HG03460 (cell line): Measurements from ENCODE around the gene POLR2M.

ENCODE experiments used
- ATAC-seq: cut with Tn5 transposase; IDR thresholded peaks from one replicate; pipeline ENCODE4 v1.9.1; 2021; ENCODE audit not compliant: unreplicated experiment

The POLR2M gene

GRCh38 chr15:57706405-57707209 is at the start of gene POLR2M:
Gene POLR2M (plus strand): TSS chr15:57706714. CDS start chr15:57706843, 129 bp downstream.
- peak; percentile 95 for ATAC-seq

- ATAC-seq: no peak
These were observed 48.9 kb upstream of the POLR2M start for GRCh38 chr15:57657619-57658018.

GRCh38 chr15:57662091-57662744 is 44.3 kb upstream of the POLR2M start:
- no peak for ATAC-seq

GRCh38 chr15:57662802-57663201 is 43.7 kb upstream of the POLR2M start:
- no peak for ATAC-seq

GRCh38 chr15:57663262-57663661 is 43.3 kb upstream of the POLR2M start:
- ATAC-seq: no peak

GRCh38 chr15:57665194-57665593 is 41.3 kb upstream of the POLR2M start:
- no peak for ATAC-seq

GRCh38 chr15:57665939-57666338 is 40.6 kb upstream of the POLR2M start:
- ATAC-seq: no peak

- ATAC-seq: no peak
These were observed 39.2 kb upstream of the POLR2M start for GRCh38 chr15:57667171-57667849.

GRCh38 chr15:57668016-57668415 is 38.5 kb upstream of the POLR2M start:
- ATAC-seq: no peak

- ATAC-seq: no peak
These were observed 34.9 kb upstream of the POLR2M start for GRCh38 chr15:57671636-57672035.

GRCh38 chr15:57675481-57676181 is 30.9 kb upstream of the POLR2M start:
- ATAC-seq: no peak

- ATAC-seq: no peak
These were observed 29.9 kb upstream of the POLR2M start for GRCh38 chr15:57676585-57676984.

GRCh38 chr15:57677204-57677603 is 29.3 kb upstream of the POLR2M start:
- ATAC-seq: no peak

GRCh38 chr15:57680021-57680420 is 26.5 kb upstream of the POLR2M start:
- ATAC-seq: no peak

GRCh38 chr15:57681011-57681410 is 25.5 kb upstream of the POLR2M start:
- no peak for ATAC-seq

- no peak for ATAC-seq
These were observed 23.0 kb upstream of the POLR2M start for GRCh38 chr15:57683481-57683880.

- no peak for ATAC-seq
These were observed 21.9 kb upstream of the POLR2M start for GRCh38 chr15:57684491-57685151.

GRCh38 chr15:57685306-57686095 is 21.0 kb upstream of the POLR2M start:
- ATAC-seq: no peak

- ATAC-seq: no peak
These were observed 19.9 kb upstream of the POLR2M start for GRCh38 chr15:57686657-57687056.
